ENCODE data around the gene MRNIP.

The MRNIP gene

DNA sequence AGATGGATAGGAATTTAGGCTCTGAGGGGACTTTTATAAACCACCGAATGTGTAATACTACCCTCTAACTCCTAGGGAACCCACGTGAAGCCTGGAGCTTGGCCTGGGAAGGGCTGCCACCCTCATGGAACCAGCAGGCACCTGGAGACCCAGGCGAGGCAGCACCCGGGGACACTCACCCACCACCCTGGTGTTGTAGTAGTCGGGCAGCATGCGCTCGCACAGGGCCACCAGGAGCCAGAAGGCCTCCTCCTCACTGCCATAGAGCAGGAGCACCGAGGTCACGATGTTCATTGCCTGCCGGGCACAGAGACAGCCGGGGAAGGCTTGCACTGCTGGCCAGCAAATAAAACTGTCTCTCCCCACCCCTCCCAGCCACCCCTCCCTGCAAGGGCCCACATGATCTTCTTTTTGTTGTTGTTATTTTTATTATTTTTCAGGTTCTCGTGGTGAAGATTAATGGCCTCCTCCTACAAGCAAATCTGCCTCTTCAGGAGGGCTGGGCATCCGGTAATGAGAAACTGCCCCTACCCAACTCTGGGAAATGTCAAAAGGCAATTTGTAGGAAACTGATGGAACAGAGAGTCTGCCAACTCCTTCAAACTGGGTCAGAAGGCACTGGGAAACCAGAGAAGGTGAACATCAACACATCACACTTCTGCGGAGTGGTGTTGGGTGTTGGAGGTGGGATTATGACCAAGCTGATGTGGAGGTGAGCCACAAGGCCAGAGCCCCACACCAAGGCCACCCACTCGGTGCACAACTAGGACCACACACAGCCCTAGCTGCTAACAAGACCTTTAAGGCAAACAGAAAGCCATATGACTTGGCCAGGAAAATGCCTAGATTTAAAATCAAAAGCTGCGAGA is 17.4 kb upstream of the MRNIP start:
- H3K4me3 ChIP-seq (ENCODE audit: low read depth, low read length): no peak overlapping the region
- TF ChIP-seq CTCF (IDR thresholded peaks at IDR 0.05; ENCODE audit: low read depth, low read length, missing control alignments): no peak
- in situ Hi-C loops (cut with HindIII; ENCODE audit: low sequenced_read_pairs): no loop called here
- no peak for DNase-seq (ENCODE audit: low read depth)

- in situ Hi-C loops (cut with HindIII; ENCODE audit: low sequenced_read_pairs): no loop called here
- no peak for TF ChIP-seq CTCF (IDR thresholded peaks at IDR 0.05; ENCODE audit: low read depth, low read length, missing control alignments)
- DNase-seq (ENCODE audit: low read depth): no peak
- H3K4me3 ChIP-seq (ENCODE audit: low read depth, low read length): no peak overlapping the region
These were observed 16.1 kb upstream of the MRNIP start for GRCh38 chr5:179874536-179875292.

- in situ Hi-C loops (cut with HindIII; ENCODE audit: low sequenced_read_pairs): no loop called here
- no peak for TF ChIP-seq CTCF (IDR thresholded peaks at IDR 0.05; ENCODE audit: low read depth, low read length, missing control alignments)
- H3K4me3 ChIP-seq (ENCODE audit: low read depth, low read length): no peak overlapping the region
- no peak for DNase-seq (ENCODE audit: low read depth)
These were observed 15.5 kb upstream of the MRNIP start for GRCh38 chr5:179874136-179874535.

- H3K4me3 ChIP-seq (ENCODE audit: low read depth, low read length): no peak overlapping the region
- TF ChIP-seq CTCF (IDR thresholded peaks at IDR 0.05; ENCODE audit: low read depth, low read length, missing control alignments): no peak
- no peak for DNase-seq (ENCODE audit: low read depth)
- in situ Hi-C loops (cut with HindIII; ENCODE audit: low sequenced_read_pairs): no loop called here
These were observed 15.0 kb upstream of the MRNIP start for GRCh38 chr5:179873588-179874110.

GRCh38 chr5:179872828-179873575 is 14.4 kb upstream of the MRNIP start:
- TF ChIP-seq CTCF (IDR thresholded peaks at IDR 0.05; ENCODE audit: low read depth, low read length, missing control alignments): no peak
- in situ Hi-C loops (cut with HindIII; ENCODE audit: low sequenced_read_pairs): no loop called here
- no peak for DNase-seq (ENCODE audit: low read depth)
- no peak overlapping the region for H3K4me3 ChIP-seq (ENCODE audit: low read depth, low read length)

Measured in astrocyte of the cerebellum (primary cell).